ENCODE results near the gene PRSS36. TPM values are rescaled to one million over a fixed set of nuclear protein-coding genes. Genes with fewer than 3 reads are reported as not detected.
A peak's percentile ranks its signal among the peaks of the same experiment; 100 is the strongest.

Gene PRSS36
- total RNA-seq (2021): 0.41 and 0.72 TPM in 2 replicates
- Bru-seq, nascent RNA: percentile 18 among the genes with signal in this experiment
- percentile 16 among the genes with signal in this experiment for BruChase-seq, experiment 1, labeled RNA remaining after a 2-hour chase
- percentile 17 among the genes with signal in this experiment for BruChase-seq, experiment 2, labeled RNA remaining after a 6-hour chase
- long read RNA-seq, partial matches to known transcripts: 0 of 1 reads
- long read RNA-seq, other reads (novel, unspliced or antisense): 1 of 1 reads

DNA sequence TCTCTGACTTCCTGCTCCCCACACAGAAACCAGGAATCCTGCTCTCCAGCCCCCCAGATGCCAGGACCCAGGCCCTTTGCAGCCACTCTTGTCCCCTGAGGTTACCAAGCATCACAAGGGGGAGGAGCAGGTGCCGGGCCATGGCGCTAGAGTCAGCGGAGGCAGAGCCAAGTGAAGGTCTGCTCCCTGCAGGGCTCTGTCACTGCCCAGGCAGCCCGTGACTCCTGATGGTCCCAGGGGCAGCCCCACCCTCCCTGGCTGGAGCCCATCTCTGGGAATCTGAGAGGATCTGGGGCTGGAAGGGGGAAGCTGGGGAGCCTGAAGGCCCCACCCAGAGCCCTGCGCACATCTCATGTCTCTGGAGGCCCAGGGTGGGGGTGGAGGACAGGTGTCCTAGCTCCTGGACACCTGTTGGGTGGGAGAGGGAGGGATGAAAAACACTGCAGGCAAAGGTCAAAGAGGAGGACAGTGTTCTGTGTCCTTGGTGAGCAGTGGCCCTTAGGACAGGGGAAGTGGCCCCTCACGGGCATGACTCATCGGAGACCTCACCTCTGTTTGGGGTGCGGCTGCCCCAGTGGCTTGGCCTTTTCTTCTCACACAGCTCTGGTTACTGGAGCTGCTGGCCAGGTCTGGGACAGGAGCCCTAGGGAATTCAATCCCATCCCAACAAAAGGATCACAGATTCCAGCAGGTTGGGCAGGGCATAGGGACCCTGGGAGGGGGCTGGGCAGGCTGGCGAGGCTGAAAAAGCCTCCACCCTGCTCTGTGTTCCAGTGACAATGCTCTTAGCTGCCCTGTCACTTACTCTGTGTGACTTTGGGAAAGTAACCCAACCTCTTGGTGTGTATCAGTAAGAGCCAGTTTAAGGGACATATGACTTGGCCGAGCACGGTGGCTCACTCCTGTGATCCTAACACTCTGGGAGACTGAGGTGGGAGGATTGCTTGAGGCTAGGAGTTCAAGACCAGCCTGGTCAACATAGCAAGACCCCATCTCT, at the start of gene PRSS36:
TSS of gene PRSS36 (minus strand) at position 173 of the 997 bp plus-strand sequence. CDS start at position 142, 31 bp downstream.
- Histone ChIP-seq H3K27me3 (replicated peaks; ENCODE audit: insufficient read depth, low read depth, low read length, poor library complexity) (no peaks in the 10 kb centered on the region), H3K4me1 (ENCODE audit: insufficient read depth, low read length, poor library complexity, severe bottlenecking) (no peaks in the 10 kb centered on the region), H3K9me3 (ENCODE audit: low read depth, low read length, poor library complexity, severe bottlenecking) (no peaks in the 10 kb centered on the region), H3K4me3 (ENCODE audit: low read depth, low read length, poor library complexity, severe bottlenecking) (no peak within 1 kb of the TSS), H3K27ac (ENCODE audit: low read depth, low read length, poor library complexity, severe bottlenecking) (no peak within 1 kb of the TSS), H3K36me3 (ENCODE audit: insufficient read depth, low read length, poor library complexity, severe bottlenecking) (no peaks in the 10 kb centered on the region)
- ChIA-PET POLR2A (ENCODE audit: low non-redundant PET) (no interaction called here), CTCF (no interaction called here)
- TF ChIP-seq, protein P1, sequence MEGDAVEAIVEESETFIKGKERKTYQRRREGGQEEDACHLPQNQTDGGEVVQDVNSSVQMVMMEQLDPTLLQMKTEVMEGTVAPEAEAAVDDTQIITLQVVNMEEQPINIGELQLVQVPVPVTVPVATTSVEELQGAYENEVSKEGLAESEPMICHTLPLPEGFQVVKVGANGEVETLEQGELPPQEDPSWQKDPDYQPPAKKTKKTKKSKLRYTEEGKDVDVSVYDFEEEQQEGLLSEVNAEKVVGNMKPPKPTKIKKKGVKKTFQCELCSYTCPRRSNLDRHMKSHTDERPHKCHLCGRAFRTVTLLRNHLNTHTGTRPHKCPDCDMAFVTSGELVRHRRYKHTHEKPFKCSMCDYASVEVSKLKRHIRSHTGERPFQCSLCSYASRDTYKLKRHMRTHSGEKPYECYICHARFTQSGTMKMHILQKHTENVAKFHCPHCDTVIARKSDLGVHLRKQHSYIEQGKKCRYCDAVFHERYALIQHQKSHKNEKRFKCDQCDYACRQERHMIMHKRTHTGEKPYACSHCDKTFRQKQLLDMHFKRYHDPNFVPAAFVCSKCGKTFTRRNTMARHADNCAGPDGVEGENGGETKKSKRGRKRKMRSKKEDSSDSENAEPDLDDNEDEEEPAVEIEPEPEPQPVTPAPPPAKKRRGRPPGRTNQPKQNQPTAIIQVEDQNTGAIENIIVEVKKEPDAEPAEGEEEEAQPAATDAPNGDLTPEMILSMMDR (conservative IDR thresholded peaks at IDR 0.05; ENCODE audit: low read depth, low read length): no peak
- TF ChIP-seq EZH2 (IDR thresholded peaks at IDR 0.05; ENCODE audit: borderline replicate concordance, low read depth, low read length, poor library complexity, severe bottlenecking): no peak
- no peak for DNase-seq (ENCODE audit: low spot score)
- intact Hi-C loops (cut with micrococcal nuclease; ENCODE audit: unreplicated experiment): loop anchor here (10.0 kb wide), 1 partner anchor 195 kb away; the partner anchor contains the start of gene SETD1A
- no TSS peak for BruUV-seq (replicated peaks)

DNA sequence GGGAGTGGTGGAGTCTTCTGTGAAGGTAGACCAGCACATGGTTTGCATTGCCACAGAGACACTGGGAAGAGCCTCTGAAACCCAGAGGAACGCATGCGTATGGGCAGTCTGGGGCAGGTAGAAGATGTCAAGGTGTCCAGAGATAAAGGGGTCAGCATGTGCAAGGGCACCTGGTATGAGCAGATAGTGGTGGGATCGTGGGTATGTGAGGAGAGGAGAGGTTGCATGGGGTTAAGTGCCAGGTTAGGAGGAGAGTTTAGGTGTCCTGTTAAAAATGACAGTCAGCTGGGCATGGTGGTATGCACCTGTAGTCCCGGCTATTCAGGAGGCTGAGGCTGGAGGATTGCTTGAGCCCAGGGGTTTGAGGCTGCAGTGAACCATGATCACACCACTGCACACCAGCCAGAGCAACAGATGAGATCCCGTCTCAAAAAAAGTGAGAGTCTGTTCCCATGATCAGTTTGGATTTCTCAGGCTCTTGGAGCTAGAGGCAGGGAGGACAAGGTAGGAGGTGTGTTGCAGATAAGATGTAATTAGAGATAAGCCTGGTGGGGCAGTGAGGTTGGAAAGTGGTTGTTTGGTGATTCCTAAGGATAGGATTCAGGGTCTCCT, 49.7 kb upstream of the PRSS36 start:
- ChIA-PET POLR2A (ENCODE audit: low non-redundant PET) (no interaction called here), CTCF (no interaction called here)
- Histone ChIP-seq H3K36me3 (ENCODE audit: insufficient read depth, low read length, poor library complexity, severe bottlenecking) (peaks cover 25% of the 10 kb centered on the region), H3K9me3 (ENCODE audit: low read depth, low read length, poor library complexity, severe bottlenecking) (no peaks in the 10 kb centered on the region), H3K4me1 (ENCODE audit: insufficient read depth, low read length, poor library complexity, severe bottlenecking) (no peaks in the 10 kb centered on the region), H3K27ac (ENCODE audit: low read depth, low read length, poor library complexity, severe bottlenecking) (no peak overlapping the region), H3K4me3 (ENCODE audit: low read depth, low read length, poor library complexity, severe bottlenecking) (no peak overlapping the region), H3K27me3 (replicated peaks; ENCODE audit: insufficient read depth, low read depth, low read length, poor library complexity) (peaks cover 9% of the 10 kb centered on the region)
- intact Hi-C loops (cut with micrococcal nuclease; ENCODE audit: unreplicated experiment): loop anchor here (5.0 kb wide), 2 partner anchors 243 to 668 kb away; partner anchors contain the start of gene ZNF843
- DNase-seq (ENCODE audit: low spot score): no peak
- BruUV-seq (replicated peaks): no TSS peak
- TF ChIP-seq, protein P1 (conservative IDR thresholded peaks at IDR 0.05; ENCODE audit: low read depth, low read length): no peak
- TF ChIP-seq EZH2 (IDR thresholded peaks at IDR 0.05; ENCODE audit: borderline replicate concordance, low read depth, low read length, poor library complexity, severe bottlenecking): no peak

DNA sequence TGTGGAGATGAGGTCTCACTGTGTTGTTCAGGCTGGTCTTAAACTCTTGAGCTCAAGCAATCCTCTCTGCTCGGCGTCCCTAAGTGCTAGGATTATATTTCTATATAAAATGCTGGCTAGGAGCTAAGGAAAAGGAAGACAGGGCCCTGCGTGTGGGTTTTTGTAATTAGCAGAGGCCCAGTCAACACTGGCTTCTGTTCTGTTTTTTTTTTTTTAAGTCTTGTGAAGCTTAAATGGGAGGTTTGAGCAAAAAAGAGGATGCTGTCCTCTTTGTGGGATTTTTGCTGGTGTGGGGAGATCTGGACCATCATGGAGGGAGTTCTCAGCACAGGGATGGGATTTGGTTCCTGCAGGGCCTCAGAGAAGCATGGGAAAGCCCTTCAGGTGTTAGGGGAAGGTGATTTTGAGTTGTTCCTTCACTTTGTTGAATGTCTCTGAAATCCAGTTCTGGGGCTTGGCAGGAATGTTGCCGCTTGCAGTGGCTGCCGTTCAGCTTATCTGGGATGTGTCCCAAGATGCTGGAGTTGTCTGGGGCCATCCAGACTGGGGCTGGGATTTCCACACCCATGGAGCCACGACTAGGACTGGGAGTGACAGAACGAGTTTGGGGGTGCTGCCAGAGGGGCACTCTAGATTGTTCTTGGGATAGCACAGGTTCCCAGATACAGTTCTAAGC, 48.5 kb upstream of the PRSS36 start:
- Histone ChIP-seq H3K4me1 (ENCODE audit: insufficient read depth, low read length, poor library complexity, severe bottlenecking) (no peaks in the 10 kb centered on the region), H3K9me3 (ENCODE audit: low read depth, low read length, poor library complexity, severe bottlenecking) (no peaks in the 10 kb centered on the region), H3K27me3 (replicated peaks; ENCODE audit: insufficient read depth, low read depth, low read length, poor library complexity) (peaks cover 9% of the 10 kb centered on the region), H3K4me3 (ENCODE audit: low read depth, low read length, poor library complexity, severe bottlenecking) (no peak overlapping the region), H3K36me3 (ENCODE audit: insufficient read depth, low read length, poor library complexity, severe bottlenecking) (peaks cover 37% of the 10 kb centered on the region), H3K27ac (ENCODE audit: low read depth, low read length, poor library complexity, severe bottlenecking) (no peak overlapping the region)
- no TSS peak for BruUV-seq (replicated peaks)
- intact Hi-C loops (cut with micrococcal nuclease; ENCODE audit: unreplicated experiment): no loop called here
- no peak for DNase-seq (ENCODE audit: low spot score)
- TF ChIP-seq, protein P1 (conservative IDR thresholded peaks at IDR 0.05; ENCODE audit: low read depth, low read length): no peak
- no peak for TF ChIP-seq EZH2 (IDR thresholded peaks at IDR 0.05; ENCODE audit: borderline replicate concordance, low read depth, low read length, poor library complexity, severe bottlenecking)
- ChIA-PET CTCF (interaction anchor here (0.6 kb wide), 1 partner anchor 180 kb away, joined by 3 read pairs; no protein-coding TSS in a partner anchor), POLR2A (ENCODE audit: low non-redundant PET) (no interaction called here)

Data from A673 (cell line).